ENCODE measurements around the gene ADAMTS13.

ADAMTS13 gene

DNA sequence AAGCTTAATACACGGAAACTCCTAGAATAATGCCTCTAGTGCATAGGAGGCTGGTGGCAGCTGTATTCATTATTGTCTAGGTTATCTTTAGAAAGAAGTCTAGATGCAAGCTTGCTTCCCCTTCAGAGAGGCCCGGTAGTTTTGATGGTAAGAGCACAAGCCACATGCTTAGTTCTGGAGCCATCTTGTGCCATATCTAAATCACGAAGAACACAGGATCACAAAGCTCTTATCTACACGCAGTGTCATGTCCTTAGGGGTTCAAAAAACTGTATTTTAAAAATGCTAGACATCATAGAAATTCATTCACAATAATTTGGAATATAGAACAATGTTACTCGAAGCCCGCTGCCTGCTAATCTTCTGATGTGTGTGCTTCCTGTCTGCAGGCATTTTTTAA is 43.8 kb downstream of the ADAMTS13 start:
- Histone ChIP-seq H3K36me3 (ENCODE audit: control insufficient read depth, insufficient read depth, low read length, severe bottlenecking) (no peaks in the 10 kb centered on the region), H3K4me1 (ENCODE audit: control insufficient read depth, insufficient read depth, low read length) (no peaks in the 10 kb centered on the region), H3K9ac (ENCODE audit: low read length) (no peak overlapping the region), H3K27me3 (replicated peaks; ENCODE audit: control insufficient read depth, insufficient read depth, low read length) (no peaks in the 10 kb centered on the region), H3K9me3 (ENCODE audit: control insufficient read depth, low read length) (no peaks in the 10 kb centered on the region), H3K4me3 (ENCODE audit: low read length) (no peak overlapping the region)
- no peak for DNase-seq (ENCODE audit: low read depth)

GRCh38 chr9:133467101-133467500 is 44.9 kb downstream of the ADAMTS13 start:
- Histone ChIP-seq H3K4me3 (ENCODE audit: low read length) (no peak overlapping the region), H3K27me3 (replicated peaks; ENCODE audit: control insufficient read depth, insufficient read depth, low read length) (no peaks in the 10 kb centered on the region), H3K36me3 (ENCODE audit: control insufficient read depth, insufficient read depth, low read length, severe bottlenecking) (peaks cover 9% of the 10 kb centered on the region), H3K9ac (ENCODE audit: low read length) (no peak overlapping the region), H3K9me3 (ENCODE audit: control insufficient read depth, low read length) (no peaks in the 10 kb centered on the region), H3K4me1 (ENCODE audit: control insufficient read depth, insufficient read depth, low read length) (no peaks in the 10 kb centered on the region)
- DNase-seq (ENCODE audit: low read depth) = no peak

- Histone ChIP-seq H3K27me3 (replicated peaks; ENCODE audit: control insufficient read depth, insufficient read depth, low read length) (no peaks in the 10 kb centered on the region), H3K9me3 (ENCODE audit: control insufficient read depth, low read length) (no peaks in the 10 kb centered on the region), H3K4me1 (ENCODE audit: control insufficient read depth, insufficient read depth, low read length) (no peaks in the 10 kb centered on the region), H3K4me3 (ENCODE audit: low read length) (no peak overlapping the region), H3K9ac (ENCODE audit: low read length) (no peak overlapping the region), H3K36me3 (ENCODE audit: control insufficient read depth, insufficient read depth, low read length, severe bottlenecking) (peaks cover 21% of the 10 kb centered on the region)
- no peak for DNase-seq (ENCODE audit: low read depth)
Observed at GRCh38 chr9:133468374-133468773, 46.2 kb downstream of the ADAMTS13 start.

DNA sequence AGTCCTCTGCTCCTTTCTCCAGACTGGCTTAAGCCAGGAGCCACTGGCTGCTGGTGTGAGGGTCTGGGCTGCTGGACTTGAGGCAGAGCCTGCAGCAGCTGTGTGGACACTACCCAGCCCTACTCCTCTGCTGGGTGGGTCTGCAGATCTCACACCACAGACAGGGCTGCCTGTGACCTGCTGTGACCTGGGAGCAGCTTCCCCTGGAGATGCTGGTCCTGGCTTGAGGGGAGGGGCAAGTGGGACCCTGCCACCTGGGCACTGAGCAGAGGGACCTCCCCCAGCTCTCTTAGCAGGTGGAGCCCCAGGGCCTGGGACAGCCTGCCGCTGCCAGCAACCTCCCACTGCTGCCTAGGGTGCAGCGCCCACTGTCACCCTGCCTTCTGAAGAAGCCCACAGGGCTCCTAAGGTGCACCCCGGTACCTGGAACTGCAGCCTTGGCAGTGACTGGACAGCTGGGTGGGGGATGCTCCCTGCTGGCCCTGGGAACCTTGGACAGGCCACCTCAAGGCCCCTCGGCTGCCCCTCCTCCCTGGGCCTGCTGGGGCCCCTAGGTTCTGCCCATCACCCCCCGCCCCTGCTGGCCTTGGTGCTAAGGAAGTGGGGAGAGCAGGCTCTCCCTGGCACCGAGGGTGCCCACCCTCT is 46.7 kb downstream of the ADAMTS13 start:
- Histone ChIP-seq H3K4me1 (ENCODE audit: control insufficient read depth, insufficient read depth, low read length) (no peaks in the 10 kb centered on the region), H3K9ac (ENCODE audit: low read length) (no peak overlapping the region), H3K4me3 (ENCODE audit: low read length) (no peak overlapping the region), H3K36me3 (ENCODE audit: control insufficient read depth, insufficient read depth, low read length, severe bottlenecking) (peaks cover 27% of the 10 kb centered on the region), H3K27me3 (replicated peaks; ENCODE audit: control insufficient read depth, insufficient read depth, low read length) (no peaks in the 10 kb centered on the region), H3K9me3 (ENCODE audit: control insufficient read depth, low read length) (no peaks in the 10 kb centered on the region)
- DNase-seq (ENCODE audit: low read depth) = no peak

GRCh38 chr9:133470427-133470924 is 48.3 kb downstream of the ADAMTS13 start:
- Histone ChIP-seq H3K4me3 (ENCODE audit: low read length) (no peak overlapping the region), H3K36me3 (ENCODE audit: control insufficient read depth, insufficient read depth, low read length, severe bottlenecking) (peaks cover 41% of the 10 kb centered on the region), H3K27me3 (replicated peaks; ENCODE audit: control insufficient read depth, insufficient read depth, low read length) (no peaks in the 10 kb centered on the region), H3K4me1 (ENCODE audit: control insufficient read depth, insufficient read depth, low read length) (no peaks in the 10 kb centered on the region), H3K9ac (ENCODE audit: low read length) (no peak overlapping the region), H3K9me3 (ENCODE audit: control insufficient read depth, low read length) (no peaks in the 10 kb centered on the region)
- DNase-seq (ENCODE audit: low read depth) = no peak

GRCh38 chr9:133470988-133471387 is 48.8 kb downstream of the ADAMTS13 start:
- Histone ChIP-seq H3K27me3 (replicated peaks; ENCODE audit: control insufficient read depth, insufficient read depth, low read length) (no peaks in the 10 kb centered on the region), H3K36me3 (ENCODE audit: control insufficient read depth, insufficient read depth, low read length, severe bottlenecking) (peaks cover 46% of the 10 kb centered on the region), H3K4me3 (ENCODE audit: low read length) (no peak overlapping the region), H3K9ac (ENCODE audit: low read length) (no peak overlapping the region), H3K9me3 (ENCODE audit: control insufficient read depth, low read length) (no peaks in the 10 kb centered on the region), H3K4me1 (ENCODE audit: control insufficient read depth, insufficient read depth, low read length) (peaks cover 4% of the 10 kb centered on the region)
- DNase-seq (ENCODE audit: low read depth) = no peak

DNA sequence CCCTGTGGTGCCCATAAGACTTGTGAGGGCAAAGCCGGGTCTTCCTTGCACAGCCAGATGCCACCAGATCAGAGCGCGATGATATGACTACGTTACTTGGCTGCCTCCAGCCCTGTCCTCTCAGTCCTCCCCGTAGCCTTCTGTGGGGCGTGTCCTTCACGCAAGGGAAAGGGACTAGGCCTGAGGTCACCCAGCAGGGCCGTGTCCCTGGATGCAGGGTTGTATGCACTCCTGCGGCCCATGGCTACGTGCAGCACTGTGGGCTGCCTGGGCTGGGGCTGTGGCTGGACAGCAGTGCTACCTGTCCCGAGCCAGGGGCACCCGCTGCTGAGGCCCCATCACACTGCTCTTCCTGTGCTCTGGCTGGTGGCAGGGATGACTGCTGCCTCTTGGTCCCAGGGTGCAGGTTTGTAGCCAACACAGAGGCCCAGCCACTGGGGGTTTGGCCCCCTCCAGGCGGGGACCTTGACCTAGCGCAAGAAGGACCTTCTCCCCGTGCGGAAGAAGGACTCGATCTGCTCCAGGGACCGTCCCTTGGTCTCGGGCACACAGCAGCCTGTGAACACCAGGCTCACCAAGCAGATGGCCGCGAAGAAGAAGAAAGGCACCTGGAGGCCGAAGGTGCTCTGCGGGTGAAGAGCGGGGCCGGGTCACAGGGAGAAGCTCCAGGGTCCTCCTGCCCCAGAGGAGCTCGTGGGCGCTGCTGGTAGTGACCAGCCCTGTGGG is 49.5 kb downstream of the ADAMTS13 start:
- H3K9me3 ChIP-seq (ENCODE audit: control insufficient read depth, low read length) = no peaks in the 10 kb centered on the region
- no peak overlapping the region for H3K4me3 ChIP-seq (ENCODE audit: low read length)
- no peaks in the 10 kb centered on the region for H3K27me3 ChIP-seq (replicated peaks; ENCODE audit: control insufficient read depth, insufficient read depth, low read length)
- DNase-seq (ENCODE audit: low read depth) = no peak
- no peak overlapping the region for H3K9ac ChIP-seq (ENCODE audit: low read length)
- H3K4me1 ChIP-seq (ENCODE audit: control insufficient read depth, insufficient read depth, low read length) = peaks cover 11% of the 10 kb centered on the region
- H3K36me3 ChIP-seq (ENCODE audit: control insufficient read depth, insufficient read depth, low read length, severe bottlenecking) = peaks cover 53% of the 10 kb centered on the region

GRCh38 chr9:133472277-133472645 is 50.1 kb downstream of the ADAMTS13 start:
- Histone ChIP-seq H3K4me3 (ENCODE audit: low read length) (no peak overlapping the region), H3K36me3 (ENCODE audit: control insufficient read depth, insufficient read depth, low read length, severe bottlenecking) (peaks cover 56% of the 10 kb centered on the region), H3K27me3 (replicated peaks; ENCODE audit: control insufficient read depth, insufficient read depth, low read length) (no peaks in the 10 kb centered on the region), H3K4me1 (ENCODE audit: control insufficient read depth, insufficient read depth, low read length) (peaks cover 16% of the 10 kb centered on the region), H3K9ac (ENCODE audit: low read length) (no peak overlapping the region), H3K9me3 (ENCODE audit: control insufficient read depth, low read length) (no peaks in the 10 kb centered on the region)
- no peak for DNase-seq (ENCODE audit: low read depth)

- DNase-seq (ENCODE audit: low read depth) = no peak
- H3K9me3 ChIP-seq (ENCODE audit: control insufficient read depth, low read length) = no peaks in the 10 kb centered on the region
- H3K9ac ChIP-seq (ENCODE audit: low read length) = no peak overlapping the region
- H3K27me3 ChIP-seq (replicated peaks; ENCODE audit: control insufficient read depth, insufficient read depth, low read length) = no peaks in the 10 kb centered on the region
- peaks cover 56% of the 10 kb centered on the region for H3K36me3 ChIP-seq (ENCODE audit: control insufficient read depth, insufficient read depth, low read length, severe bottlenecking)
- peaks cover 23% of the 10 kb centered on the region for H3K4me1 ChIP-seq (ENCODE audit: control insufficient read depth, insufficient read depth, low read length)
- no peak overlapping the region for H3K4me3 ChIP-seq (ENCODE audit: low read length)
Observed at GRCh38 chr9:133472753-133473378, 50.7 kb downstream of the ADAMTS13 start.

- DNase-seq (ENCODE audit: low read depth) = no peak
- no peak overlapping the region for H3K4me3 ChIP-seq (ENCODE audit: low read length)
- no peak overlapping the region for H3K9ac ChIP-seq (ENCODE audit: low read length)
- no peaks in the 10 kb centered on the region for H3K9me3 ChIP-seq (ENCODE audit: control insufficient read depth, low read length)
- H3K36me3 ChIP-seq (ENCODE audit: control insufficient read depth, insufficient read depth, low read length, severe bottlenecking) = peaks cover 56% of the 10 kb centered on the region
- H3K4me1 ChIP-seq (ENCODE audit: control insufficient read depth, insufficient read depth, low read length) = peaks cover 30% of the 10 kb centered on the region
- H3K27me3 ChIP-seq (replicated peaks; ENCODE audit: control insufficient read depth, insufficient read depth, low read length) = no peaks in the 10 kb centered on the region
Observed at GRCh38 chr9:133473743-133474142, 51.6 kb downstream of the ADAMTS13 start.

- peaks cover 56% of the 10 kb centered on the region for H3K36me3 ChIP-seq (ENCODE audit: control insufficient read depth, insufficient read depth, low read length, severe bottlenecking)
Observed at GRCh38 chr9:133474215-133474614, 52.0 kb downstream of the ADAMTS13 start.

More at GRCh38 chr9:133474215-133474614, 52.0 kb downstream of the ADAMTS13 start:
- H3K4me3 ChIP-seq (ENCODE audit: low read length) = no peak overlapping the region
- DNase-seq (ENCODE audit: low read depth) = no peak
- peaks cover 31% of the 10 kb centered on the region for H3K4me1 ChIP-seq (ENCODE audit: control insufficient read depth, insufficient read depth, low read length)
- no peaks in the 10 kb centered on the region for H3K9me3 ChIP-seq (ENCODE audit: control insufficient read depth, low read length)
- H3K9ac ChIP-seq (ENCODE audit: low read length) = no peak overlapping the region
- no peaks in the 10 kb centered on the region for H3K27me3 ChIP-seq (replicated peaks; ENCODE audit: control insufficient read depth, insufficient read depth, low read length)
